Muscle layer of duodenum (tissue), 2 donors: ENCODE measurements around the gene NECTIN2.

Experiments
- H3K27ac ChIP-seq: one replicate; pipeline ENCODE4 v1.7.0; 2013; ENCODE audit warnings: mild to moderate bottlenecking, low read length
- H3K27me3 ChIP-seq: one replicate; pipeline ENCODE4 v1.7.0; 2013; ENCODE audit warnings: low read depth, mild to moderate bottlenecking, control low read depth, low read length
- H3K36me3 ChIP-seq, 2 donors: one replicate each; pipeline ENCODE4 v1.7.0; 2013; ENCODE audit warnings: low read length in 2 of 2, control low read depth in 1 of 2, mild to moderate bottlenecking in 1 of 2; ENCODE audit not compliant: insufficient read depth in 2 of 2, control insufficient read depth in 1 of 2
- H3K4me1 ChIP-seq, 2 donors: one replicate each; pipeline ENCODE4 v1.7.0; 2013; ENCODE audit warnings: low read length in 2 of 2, mild to moderate bottlenecking in 2 of 2, control low read depth in 1 of 2, moderate library complexity in 1 of 2; ENCODE audit not compliant: insufficient read depth in 2 of 2, control insufficient read depth in 1 of 2
- H3K4me3 ChIP-seq, 2 donors: one replicate each; pipeline ENCODE4 v1.7.0; 2013; ENCODE audit warnings: low read length in 2 of 2, low read depth in 1 of 2, mild to moderate bottlenecking in 1 of 2
- H3K9me3 ChIP-seq, 2 donors: one replicate each; pipeline ENCODE4 v1.7.0; 2013; ENCODE audit warnings: low read length in 2 of 2, control low read depth in 1 of 2, mild to moderate bottlenecking in 1 of 2; ENCODE audit not compliant: control insufficient read depth in 1 of 2
- donor health status: healthy.

Gene NECTIN2

DNA sequence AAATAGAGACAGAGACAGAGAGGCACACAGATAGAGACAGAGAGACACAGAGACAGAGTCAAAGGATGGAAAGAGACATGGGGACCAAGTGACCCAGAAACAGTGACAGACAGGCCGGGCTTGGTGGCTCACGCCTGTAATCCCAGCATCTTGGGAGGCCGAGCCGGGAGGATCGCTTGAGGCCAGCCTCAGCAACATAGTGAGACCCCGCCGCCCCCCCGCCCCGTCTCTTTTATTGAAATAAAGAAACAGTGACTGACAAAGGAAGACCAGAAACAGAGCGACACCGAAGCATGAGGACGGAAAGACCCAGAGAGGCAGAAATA, 848 bp upstream of the NECTIN2 start:
- peaks cover 13 to 36% of the 10 kb centered on the region in 2 donors for H3K4me1 ChIP-seq
- no peaks in the 10 kb centered on the region for H3K36me3 ChIP-seq
- no peaks in the 10 kb centered on the region for H3K27me3 ChIP-seq
- no peaks in the 10 kb centered on the region for H3K9me3 ChIP-seq
- H3K4me3 ChIP-seq, result peak overlapping the region; percentile 62 to 71
- H3K27ac ChIP-seq, result peak overlapping the region; percentile 74

DNA sequence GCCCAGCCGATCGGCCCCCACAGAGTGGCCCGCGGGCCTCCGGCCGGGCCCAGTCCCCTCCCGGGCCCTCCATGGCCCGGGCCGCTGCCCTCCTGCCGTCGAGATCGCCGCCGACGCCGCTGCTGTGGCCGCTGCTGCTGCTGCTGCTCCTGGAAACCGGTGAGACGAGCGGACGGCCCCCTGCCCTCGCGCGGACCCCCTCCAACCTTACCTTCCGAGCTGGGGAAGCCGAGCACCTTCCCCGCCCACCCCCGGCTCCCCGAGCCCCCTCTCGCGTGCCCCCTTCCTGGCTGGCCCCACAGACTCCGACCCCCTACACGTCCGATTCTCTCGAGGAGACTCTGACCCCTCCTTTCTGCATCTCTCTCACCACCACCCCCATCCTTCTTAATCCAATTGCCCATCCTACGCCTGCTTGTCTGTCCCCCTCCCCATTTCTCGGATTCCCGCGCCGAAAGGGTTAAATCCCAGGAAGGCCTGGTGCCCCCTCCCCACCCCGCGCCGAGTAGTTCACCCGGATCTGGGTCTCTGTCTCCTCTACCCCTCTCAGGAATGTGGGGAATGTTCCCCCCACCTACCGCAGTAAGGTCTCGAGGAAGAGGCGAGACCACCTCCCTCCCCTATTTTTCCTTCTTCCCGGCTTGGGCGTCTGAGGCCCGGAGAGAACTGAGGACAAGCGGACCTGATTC, 502 bp downstream of the NECTIN2 start:
- H3K4me1 ChIP-seq, result peaks cover 13 to 36% of the 10 kb centered on the region in 2 donors
- peak overlapping the region; percentile 98 for H3K27ac ChIP-seq
- peak overlapping the region; percentile 87 to 88 for H3K4me3 ChIP-seq
- H3K27me3 ChIP-seq, result no peaks in the 10 kb centered on the region
- H3K9me3 ChIP-seq, result no peaks in the 10 kb centered on the region
- no peaks in the 10 kb centered on the region for H3K36me3 ChIP-seq

GRCh38 chr19:44847144-44848035, 1.3 kb downstream of the NECTIN2 start:
- Histone ChIP-seq H3K27me3 (no peaks in the 10 kb centered on the region), H3K27ac (peak overlapping the region; percentile 98), H3K4me3 (peak overlapping the region; percentile 87 to 88), H3K4me1 (peaks cover 13 to 36% of the 10 kb centered on the region in 2 donors), H3K9me3 (no peaks in the 10 kb centered on the region), H3K36me3 (no peaks in the 10 kb centered on the region)

DNA sequence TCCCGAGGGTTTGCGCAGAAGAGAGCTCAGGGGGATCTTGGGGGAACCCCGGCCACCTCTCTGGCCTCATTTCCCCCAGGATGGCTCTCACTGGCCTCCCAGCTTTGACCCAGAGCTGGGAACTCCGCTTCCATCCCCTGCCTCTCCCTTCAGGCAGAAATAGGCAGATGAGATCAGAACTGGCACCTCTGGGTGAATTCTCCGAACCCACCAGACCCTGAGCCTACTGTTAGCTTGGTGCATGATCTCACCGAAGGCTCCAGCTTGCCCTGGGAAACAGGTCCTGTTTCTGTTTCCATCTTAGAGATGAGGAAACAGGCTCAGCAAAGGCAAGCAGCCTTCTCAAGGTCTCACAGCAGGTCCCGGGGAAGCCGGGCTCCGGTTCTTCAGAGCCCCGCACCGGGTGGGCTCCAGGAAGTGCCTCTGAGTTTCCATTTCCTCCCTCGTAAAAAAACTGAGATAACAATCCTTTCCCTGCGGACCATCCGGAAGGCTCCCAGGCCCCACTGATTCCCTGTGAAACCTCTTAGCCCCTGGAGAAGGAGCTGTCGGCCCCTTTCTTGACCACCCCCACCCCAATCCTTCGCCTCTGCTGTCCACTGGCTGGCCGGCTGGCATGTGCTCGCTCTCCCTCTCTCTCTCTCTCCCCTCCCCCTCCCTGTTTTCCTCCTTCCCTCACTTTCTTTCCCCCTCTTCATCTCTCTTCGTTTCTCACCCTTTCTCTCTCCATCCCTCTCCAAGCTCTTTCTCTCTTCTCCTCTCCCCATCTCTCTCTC, 2.1 kb downstream of the NECTIN2 start:
- Histone ChIP-seq H3K9me3 (no peaks in the 10 kb centered on the region), H3K36me3 (no peaks in the 10 kb centered on the region), H3K27me3 (no peaks in the 10 kb centered on the region), H3K4me1 (peaks cover 13 to 36% of the 10 kb centered on the region in 2 donors), H3K27ac (peak overlapping the region; percentile 98), H3K4me3 (peak overlapping the region; percentile 87 to 88)

- Histone ChIP-seq H3K27ac (peak overlapping the region; percentile 98), H3K9me3 (no peaks in the 10 kb centered on the region), H3K27me3 (no peaks in the 10 kb centered on the region), H3K36me3 (no peaks in the 10 kb centered on the region), H3K4me1 (peaks cover 13 to 36% of the 10 kb centered on the region in 2 donors), H3K4me3 (peak overlapping the region; percentile 87 to 88)
Measured at GRCh38 chr19:44848812-44849447, 2.8 kb downstream of the NECTIN2 start.

- Histone ChIP-seq H3K9me3 (no peaks in the 10 kb centered on the region), H3K27me3 (no peaks in the 10 kb centered on the region), H3K4me1 (peaks cover 9 to 27% of the 10 kb centered on the region in 2 donors), H3K36me3 (peaks cover 0 to 4% of the 10 kb centered on the region in 2 donors), H3K27ac (no peak overlapping the region), H3K4me3 (no peak overlapping the region)
Measured at GRCh38 chr19:44850641-44851109, 4.6 kb downstream of the NECTIN2 start.

DNA sequence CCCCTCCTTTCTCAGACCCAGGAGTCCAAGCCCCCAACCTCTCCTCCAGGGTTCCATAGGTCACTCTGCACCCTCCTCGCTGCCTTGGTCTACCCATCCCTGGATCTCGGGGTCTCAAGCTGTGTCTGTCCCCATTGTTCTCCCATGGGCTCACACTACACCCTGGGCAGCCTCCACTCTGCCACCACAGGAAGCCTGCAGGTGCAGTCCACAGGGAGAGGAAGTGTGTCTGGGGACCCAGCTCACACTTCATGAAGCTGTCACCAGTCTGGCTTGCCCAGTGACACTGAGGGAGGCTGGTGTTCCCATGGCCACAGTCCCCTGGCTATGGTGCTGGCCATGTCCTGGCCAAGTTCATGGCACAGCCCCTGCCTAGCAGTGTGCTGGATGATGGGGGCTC, 5.3 kb downstream of the NECTIN2 start:
- Histone ChIP-seq H3K9me3 (no peaks in the 10 kb centered on the region), H3K27me3 (no peaks in the 10 kb centered on the region), H3K4me1 (peaks cover 9 to 27% of the 10 kb centered on the region in 2 donors), H3K4me3 (no peak overlapping the region), H3K27ac (no peak overlapping the region), H3K36me3 (peaks cover 0 to 5% of the 10 kb centered on the region in 2 donors)

DNA sequence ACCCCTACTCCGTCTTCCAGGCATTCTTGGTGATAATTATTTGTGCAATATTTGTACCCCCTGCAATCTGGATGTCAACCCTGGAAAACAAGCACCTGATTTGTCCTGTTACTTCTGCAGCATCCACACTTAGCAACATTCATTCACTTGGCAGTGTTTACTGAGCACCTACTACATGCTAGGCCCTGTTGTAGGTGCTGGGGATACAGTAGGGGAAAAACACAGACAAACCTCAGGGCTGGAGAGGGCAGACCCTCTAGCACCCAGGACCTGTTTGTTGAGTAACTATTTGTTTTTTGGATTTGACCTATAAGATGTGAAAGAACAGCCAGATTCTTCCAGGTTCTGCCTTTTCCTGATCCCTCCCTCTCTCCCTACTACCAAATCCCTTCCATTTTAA, 9.5 kb downstream of the NECTIN2 start:
- Histone ChIP-seq H3K4me1 (no peaks in the 10 kb centered on the region), H3K27me3 (no peaks in the 10 kb centered on the region), H3K27ac (no peak overlapping the region), H3K4me3 (no peak overlapping the region), H3K9me3 (no peaks in the 10 kb centered on the region), H3K36me3 (peaks cover 0 to 10% of the 10 kb centered on the region in 2 donors)

- Histone ChIP-seq H3K9me3 (no peaks in the 10 kb centered on the region), H3K4me3 (no peak overlapping the region), H3K36me3 (peaks cover 0 to 10% of the 10 kb centered on the region in 2 donors), H3K27ac (no peak overlapping the region), H3K27me3 (no peaks in the 10 kb centered on the region), H3K4me1 (no peaks in the 10 kb centered on the region)
Measured at GRCh38 chr19:44856421-44857083, 10.5 kb downstream of the NECTIN2 start.

GRCh38 chr19:44857837-44858236, 11.7 kb downstream of the NECTIN2 start:
- H3K9me3 ChIP-seq, result no peaks in the 10 kb centered on the region
- no peak overlapping the region for H3K27ac ChIP-seq
- H3K4me3 ChIP-seq, result no peak overlapping the region
- peaks cover 0 to 10% of the 10 kb centered on the region in 2 donors for H3K36me3 ChIP-seq
- no peaks in the 10 kb centered on the region for H3K4me1 ChIP-seq
- H3K27me3 ChIP-seq, result no peaks in the 10 kb centered on the region
